Posterior cingulate gyrus (tissue), 11 donors: Measurements from ENCODE around the gene CCDC50.

Source experiments
- DNase-seq, 10 donors: peaks; one replicate each; pipeline versions ENCODE4 v3.0.0 to v3.0.0-alpha.2; 2020 to 2021; ENCODE audit warnings: mixed read lengths in 3 of 10
- intact Hi-C: fragments of 100-400 bp; cut with DNase I; formaldehyde crosslinking; loops from one replicate; pipeline ENCODE4 v1.15.1; 2023

Gene CCDC50

GRCh38 chr3:191328962-191329653, at the start of gene CCDC50:
Gene CCDC50, plus strand, starts transcription at chr3:191329394. Its CDS starts 281 bp downstream, at chr3:191329675.
- intact Hi-C loops: no loop called here
- peak; percentile 76 to 96 (median 79) for DNase-seq

- no peak for DNase-seq
- intact Hi-C loops: no loop called here
These were observed 49.1 kb upstream of the CCDC50 start for GRCh38 chr3:191280111-191280510.

DNA sequence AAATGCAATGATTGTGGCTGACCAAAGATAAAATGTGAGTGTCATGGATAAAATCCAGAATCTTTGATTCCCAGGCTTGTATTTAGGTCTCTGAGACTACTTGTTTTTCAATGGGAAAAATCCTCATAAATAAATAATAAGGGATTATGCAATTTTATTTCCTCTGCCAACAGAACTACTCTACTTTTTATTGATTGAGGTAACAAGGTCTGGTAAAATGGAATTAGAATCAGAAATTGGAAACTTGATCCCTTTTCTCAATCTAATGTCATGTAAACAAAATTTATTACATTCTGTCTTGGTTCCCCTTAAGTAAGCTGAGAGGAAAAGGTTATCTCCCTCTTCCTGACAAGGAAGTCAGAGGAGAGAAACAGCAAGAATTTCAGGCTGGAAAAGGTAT, 48.3 kb upstream of the CCDC50 start:
- intact Hi-C loops: no loop called here

DNA sequence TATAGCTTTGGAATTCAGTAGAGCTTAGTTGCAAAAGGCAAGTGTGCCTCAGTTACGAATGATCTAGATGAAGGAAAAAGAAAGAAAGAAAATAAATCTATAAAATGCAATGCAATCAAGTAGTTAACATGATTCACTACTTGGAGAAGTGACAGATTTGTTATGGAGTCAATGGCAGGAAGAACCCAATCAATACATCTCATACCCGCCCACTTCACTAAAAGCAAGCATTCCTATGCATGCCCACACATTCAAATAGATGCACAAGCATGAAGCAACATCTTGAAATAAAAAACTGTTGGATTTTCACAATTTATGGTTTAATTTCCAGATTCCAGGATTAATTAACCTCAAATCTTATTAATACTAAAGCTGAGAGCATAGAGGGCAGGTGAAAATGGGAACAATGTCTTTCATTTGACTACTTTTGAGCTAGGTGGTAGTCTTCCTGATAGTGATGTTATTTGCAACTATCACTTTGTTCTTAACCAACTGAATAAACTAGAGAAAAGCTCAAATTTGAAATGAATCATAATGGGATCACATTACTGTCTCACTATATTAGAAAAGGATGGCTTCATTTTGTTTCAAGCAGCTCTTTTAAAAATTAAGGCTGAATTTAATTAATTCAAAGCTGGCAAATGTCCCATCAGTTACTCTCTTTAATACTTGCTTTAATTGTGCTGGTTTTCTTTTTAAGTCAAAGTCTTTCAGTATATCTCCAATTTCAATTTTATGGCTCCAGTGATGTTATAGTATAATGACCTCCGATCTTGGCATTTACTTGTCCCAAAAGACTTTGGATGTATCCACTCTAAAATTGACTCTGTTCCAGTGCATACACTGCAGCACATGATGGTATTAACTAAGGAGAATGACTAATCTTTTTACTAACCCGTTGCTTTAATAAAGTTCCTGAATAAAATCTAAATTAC, 46.7 kb upstream of the CCDC50 start:
- no peak for DNase-seq
- intact Hi-C loops: no loop called here

More for the DNA sequence above, 48.3 kb upstream of the CCDC50 start:
- DNase-seq: no peak

DNA sequence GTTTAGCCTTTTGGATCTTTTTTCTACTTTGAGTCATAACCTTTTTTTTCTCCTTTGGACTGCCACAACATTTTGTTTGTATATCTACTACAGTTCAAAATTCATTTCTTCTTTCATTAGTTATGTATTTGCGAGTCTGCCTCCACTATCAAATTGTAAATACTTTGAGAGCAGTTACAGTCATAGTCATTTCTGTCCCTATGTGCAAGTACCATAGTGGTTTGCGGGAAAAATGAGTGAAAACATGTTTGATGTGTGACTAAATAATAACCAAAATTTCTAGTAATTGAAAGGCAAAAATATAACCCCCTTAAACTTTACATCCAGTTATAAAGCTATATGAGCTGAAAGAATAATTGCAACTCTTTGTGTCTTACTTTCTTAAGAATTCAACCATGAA, 45.8 kb upstream of the CCDC50 start:
- intact Hi-C loops: no loop called here
- no peak for DNase-seq

DNA sequence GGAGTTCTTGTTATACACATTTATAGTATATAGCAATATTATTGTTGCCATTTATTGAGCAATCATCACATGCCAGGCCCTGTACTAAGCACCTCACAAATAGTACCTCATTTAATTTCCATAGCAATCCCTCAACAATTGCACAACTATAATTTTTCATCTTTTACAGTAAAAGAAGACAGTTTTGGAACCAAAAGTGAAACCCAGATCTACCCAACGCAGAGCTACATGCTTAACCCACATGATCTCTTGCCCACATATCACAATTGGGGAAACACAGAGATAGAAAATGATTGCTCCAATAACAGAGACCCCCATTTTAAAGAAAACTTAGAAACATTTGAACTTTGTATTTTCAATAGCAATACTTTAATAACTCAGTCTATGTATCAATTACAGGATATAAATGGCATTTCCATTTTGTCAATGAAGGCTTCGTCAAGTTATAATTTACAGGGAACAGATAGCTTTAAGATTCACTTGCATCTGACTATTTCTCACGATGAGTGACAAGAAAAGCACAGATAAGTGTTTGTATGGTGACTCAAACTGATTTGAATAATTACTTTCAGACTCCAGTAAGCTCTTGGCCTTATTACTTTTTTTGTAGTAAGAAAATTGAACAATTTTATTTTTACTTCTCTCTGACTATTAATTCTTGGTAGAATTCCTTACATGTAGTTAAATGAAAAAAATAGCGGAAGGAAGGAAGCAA, 38.7 kb upstream of the CCDC50 start:
- intact Hi-C loops: no loop called here
- no peak for DNase-seq

DNA sequence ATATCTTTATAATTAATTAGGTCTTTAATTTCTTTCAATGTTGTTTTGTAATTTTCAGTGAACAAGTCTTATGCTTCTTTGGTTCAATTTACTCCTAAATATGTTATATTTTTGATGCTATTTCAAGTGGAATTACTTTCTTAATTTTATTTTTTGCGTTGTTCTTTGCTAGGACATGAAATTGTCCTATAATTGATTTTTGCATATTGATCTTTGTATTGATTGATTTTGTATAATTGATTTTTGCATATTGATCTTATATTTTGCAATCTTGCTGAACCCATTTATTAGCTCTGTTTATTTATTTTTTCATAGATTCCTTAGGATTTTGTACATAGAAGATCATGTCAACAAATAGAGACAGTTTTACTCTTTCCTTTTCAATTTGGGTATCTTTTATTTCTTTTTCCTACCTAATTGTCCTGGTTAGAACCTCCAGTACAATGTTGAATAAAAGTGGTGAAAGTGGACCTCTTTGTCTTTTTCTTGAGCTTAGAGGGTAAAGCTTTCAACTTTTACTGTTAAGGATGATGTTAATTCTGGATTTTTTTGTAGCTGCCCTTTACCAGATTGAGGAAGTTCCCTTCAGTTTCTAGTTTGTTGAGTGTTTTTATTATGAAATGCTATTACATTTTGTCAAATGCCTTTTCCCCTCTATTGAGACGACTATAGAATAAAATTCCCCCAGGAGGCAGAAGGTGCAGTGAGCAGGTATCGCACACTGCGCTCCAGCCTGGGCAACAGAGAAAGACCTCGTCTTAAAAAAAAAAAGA, 36.8 kb upstream of the CCDC50 start:
- no peak for DNase-seq
- intact Hi-C loops: no loop called here

DNA sequence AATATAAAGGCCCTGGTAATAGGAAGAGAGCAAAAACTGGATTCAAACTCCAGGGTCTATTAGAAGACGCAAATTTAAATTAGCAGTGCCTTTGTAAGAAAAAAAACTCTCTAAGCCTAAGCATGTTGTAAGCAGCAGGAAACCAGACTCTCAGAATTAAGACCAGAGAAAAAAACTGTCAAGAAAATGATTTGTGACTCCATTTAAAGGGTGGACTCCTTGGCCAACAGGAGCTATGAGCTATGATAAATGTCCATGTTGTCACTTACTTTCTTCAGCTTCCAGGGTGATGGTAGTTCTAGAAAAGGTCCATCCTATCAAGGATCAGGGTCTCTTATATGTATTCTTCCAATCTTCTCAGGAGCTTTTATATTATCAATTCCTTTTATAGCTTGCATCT, 34.9 kb upstream of the CCDC50 start:
- DNase-seq: no peak
- intact Hi-C loops: no loop called here

DNA sequence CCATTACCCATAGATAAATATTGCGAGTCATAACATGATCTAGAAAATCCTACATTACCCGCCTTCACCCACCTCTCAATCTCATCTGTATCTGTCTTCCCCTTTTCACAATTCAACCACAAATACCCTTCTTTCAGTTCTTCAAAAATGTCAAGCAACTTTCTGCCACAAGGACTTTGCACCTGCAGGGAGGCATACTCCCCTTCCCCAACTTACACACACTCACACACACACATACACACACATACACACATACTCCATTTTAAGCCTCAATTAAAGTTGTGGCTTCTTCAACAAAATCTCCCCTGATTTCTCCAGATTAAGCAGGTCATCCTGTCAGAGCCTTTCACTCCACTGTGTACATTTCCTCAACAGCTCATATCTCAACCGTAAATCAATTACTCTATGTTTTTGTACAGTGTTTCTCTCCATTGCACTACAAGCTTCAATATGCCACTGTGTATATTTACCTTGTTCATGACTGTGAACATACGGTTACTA, 33.1 kb upstream of the CCDC50 start:
- intact Hi-C loops: no loop called here
- DNase-seq: no peak

DNA sequence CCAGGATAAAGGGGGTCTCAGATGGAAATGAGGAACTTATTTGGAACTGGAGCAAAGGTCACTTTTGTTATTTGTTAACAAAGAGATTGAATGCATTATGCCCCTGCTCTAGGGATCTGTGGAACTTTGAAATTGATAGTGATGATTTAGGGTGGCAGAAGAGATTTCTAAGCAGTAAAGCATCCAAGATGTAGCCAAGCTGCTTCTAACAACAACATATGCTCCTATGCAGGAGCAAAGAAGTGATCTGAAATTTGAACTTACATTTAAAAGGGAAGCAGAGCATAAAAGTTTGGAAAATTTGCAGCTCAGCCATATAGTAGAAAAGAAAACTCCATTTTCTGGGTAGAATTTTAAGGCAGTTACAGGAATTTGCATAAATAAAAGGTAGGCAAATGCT, 30.3 kb upstream of the CCDC50 start:
- no peak for DNase-seq
- intact Hi-C loops: no loop called here

- no peak for DNase-seq
- intact Hi-C loops: no loop called here
These were observed 28.8 kb upstream of the CCDC50 start for GRCh38 chr3:191300422-191300821.

DNA sequence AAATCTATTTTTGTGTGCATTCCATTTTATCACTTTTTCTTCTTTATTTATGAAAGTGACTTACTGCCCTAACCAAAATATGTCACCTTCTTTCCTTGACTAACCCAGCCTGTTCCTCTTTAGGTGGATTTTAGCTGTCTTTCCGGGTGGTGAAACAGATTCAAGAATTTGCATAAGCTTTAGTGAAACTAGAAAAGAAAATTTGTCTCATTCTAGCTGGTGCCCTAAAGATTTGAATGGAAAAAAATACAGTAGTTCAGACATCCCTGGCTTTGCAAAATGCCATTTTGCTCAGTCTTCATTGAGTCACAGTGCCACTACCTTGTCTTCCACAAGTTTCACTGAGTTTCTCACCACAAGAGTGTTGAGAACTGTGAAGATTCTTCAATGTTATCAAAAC, 28.2 kb upstream of the CCDC50 start:
- no peak for DNase-seq
- intact Hi-C loops: no loop called here

GRCh38 chr3:191301782-191302411, 27.3 kb upstream of the CCDC50 start:
- DNase-seq: no peak
- intact Hi-C loops: no loop called here

- intact Hi-C loops: no loop called here
- no peak for DNase-seq
These were observed 26.7 kb upstream of the CCDC50 start for GRCh38 chr3:191302451-191302850.

DNA sequence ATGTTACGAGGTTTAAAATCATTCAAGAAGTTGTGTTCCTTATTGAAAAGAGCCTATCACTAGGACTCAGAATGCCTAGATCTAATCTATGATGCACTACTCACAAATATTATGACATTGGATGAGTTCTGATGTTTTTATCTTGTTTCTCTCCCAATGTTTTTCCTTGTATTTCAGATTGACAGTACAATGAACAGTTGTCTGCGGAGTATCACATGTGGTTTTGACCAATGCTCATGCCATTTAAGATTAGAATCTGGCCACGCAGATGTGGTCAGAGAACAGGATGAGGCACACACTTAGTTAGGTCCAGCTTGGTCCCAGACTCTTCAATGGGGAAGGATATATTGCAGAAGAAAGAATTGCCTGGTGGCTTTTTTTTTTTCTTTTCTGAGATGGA, 25.6 kb upstream of the CCDC50 start:
- DNase-seq: no peak
- intact Hi-C loops: no loop called here

- intact Hi-C loops: no loop called here
- DNase-seq: no peak
These were observed 22.8 kb upstream of the CCDC50 start for GRCh38 chr3:191306428-191306827.

- no peak for DNase-seq
- intact Hi-C loops: no loop called here
These were observed 21.9 kb upstream of the CCDC50 start for GRCh38 chr3:191307341-191307740.

DNA sequence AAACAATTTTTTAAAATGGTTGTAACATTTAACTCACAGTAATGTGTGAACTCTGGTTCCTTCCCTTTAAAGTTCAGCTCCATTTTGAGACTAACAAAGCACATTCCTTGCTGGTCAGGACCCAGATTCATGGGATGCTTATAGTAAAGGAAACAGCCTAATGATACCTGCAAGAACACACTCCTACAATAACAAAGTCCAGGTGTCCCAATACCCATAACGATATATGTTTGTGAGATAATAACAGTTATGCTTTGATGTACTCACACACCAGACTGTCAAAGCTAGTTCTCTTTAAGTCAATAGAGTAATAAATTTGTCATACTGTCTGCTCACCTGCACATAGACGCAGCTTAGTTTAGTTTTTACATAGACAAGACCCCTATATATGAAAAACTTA, 15.9 kb upstream of the CCDC50 start:
- intact Hi-C loops: no loop called here

DNA sequence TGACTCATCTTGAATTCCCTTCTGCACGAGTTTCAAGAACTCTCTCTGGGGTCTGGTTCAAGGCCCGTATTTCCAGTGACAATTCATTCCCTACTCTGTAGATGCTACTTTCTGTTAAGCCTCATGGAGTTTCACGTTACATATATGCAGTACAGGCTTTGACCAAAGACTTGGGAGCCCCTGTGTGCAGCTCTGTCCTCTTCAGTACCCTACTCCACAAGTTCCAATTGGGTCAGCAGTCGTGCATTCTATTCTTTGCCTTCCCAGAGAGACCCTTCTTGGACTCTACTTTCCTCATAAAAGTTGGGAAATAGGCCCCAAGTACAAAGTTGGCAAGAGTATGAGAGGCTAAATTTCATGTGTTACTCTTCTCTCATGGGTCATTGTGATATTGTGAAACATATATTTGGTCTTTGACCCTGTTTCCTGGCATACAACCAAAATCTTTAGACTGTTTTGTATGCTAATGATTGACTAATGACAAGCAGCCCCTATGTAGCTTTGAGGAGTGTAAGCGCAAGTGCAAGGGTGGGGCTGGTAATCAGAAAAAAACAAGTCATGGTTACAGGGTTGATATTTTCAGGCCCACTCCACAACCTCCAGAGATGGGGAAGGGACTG, 15.0 kb upstream of the CCDC50 start:
- DNase-seq: no peak

More for the DNA sequence above, 15.9 kb upstream of the CCDC50 start:
- no peak for DNase-seq

More for the DNA sequence above, 15.0 kb upstream of the CCDC50 start:
- intact Hi-C loops: no loop called here
